HepG2 (cell line): ENCODE data around the gene AAMP. TPM values are rescaled to one million over a fixed set of nuclear protein-coding genes. Genes with fewer than 3 reads are reported as not detected.

Experiments used
- ATAC-seq: fragments of 200-7000 bp; cut with Tn5 transposase; 3 replicates; pipeline ENCODE4 v1.9.1; 2020; ENCODE audit warnings: mild to moderate bottlenecking, moderate library complexity
- BruUV-seq: library from RNA; stranded (reverse); fragments of 400-500 nt; replicated peaks from 2 replicates; lab custom pipeline; 2021; lab: Mats Ljungman, UMichigan
- CTCF ChIA-PET: fragments of 300-600 bp; formaldehyde crosslinking; extraction: SDS; loops from one replicate; lab custom pipeline; 2021; ENCODE audit warnings: low total read pairs, inconsistent platforms, low intra/inter-chr PET ratio; lab: Yijun Ruan, JAX
- POLR2A ChIA-PET: fragments of 350-600 bp; sonication (Branson Sonifier 250); formaldehyde crosslinking; loops from one replicate; lab custom pipeline; 2020; ENCODE audit warnings: antibody characterized with exemption, inconsistent platforms; lab: Yijun Ruan, JAX
- DNase-seq: peaks from one replicate; pipeline ENCODE4 v3.0.0-alpha.2; 2015; ENCODE audit warnings: low spot score
- FAIRE-seq: peaks from 3 replicates; lab custom pipeline; 2011; peaks lifted over from hg19 to GRCh38; lab: Jason Lieb, UNC
- H2AFZ ChIP-seq: one replicate; pipeline ENCODE4 v1.6.1; 2011; ENCODE audit warnings: low read length, inconsistent platforms
- H3K27ac ChIP-seq: fragments of 300-600 bp; 3 replicates; pipeline ENCODE4 v1.8.0; 2011; ENCODE audit warnings: mixed run types, mild to moderate bottlenecking, mixed read lengths, low read length, inconsistent platforms; ENCODE audit not compliant: insufficient read depth; ENCODE audit errors: extremely low read length
- H3K27me3 ChIP-seq, 2 experiments: fragments of 200-600 bp in 1 of 2; 2 replicates in 1 of 2; 3 replicates in 1 of 2; pipeline versions ENCODE4 v1.6.0 to v1.8.0; 2011; ENCODE audit warnings: low read length in 2 of 2, mild to moderate bottlenecking in 2 of 2, moderate library complexity in 2 of 2, inconsistent platforms in 1 of 2; ENCODE audit not compliant: insufficient read depth in 2 of 2, control insufficient read depth in 1 of 2
- H3K36me3 ChIP-seq, 2 experiments: fragments of 200-600 bp in 1 of 2; replicated peaks in 1 of 2; 2 replicates in 1 of 2; 3 replicates in 1 of 2; pipeline versions ENCODE4 v1.5.1 to v1.8.0; 2011; ENCODE audit warnings: low read length in 2 of 2, inconsistent platforms in 1 of 2; ENCODE audit not compliant: insufficient read depth in 2 of 2, control insufficient read depth in 1 of 2
- H3K4me1 ChIP-seq: 2 replicates; pipeline ENCODE4 v1.5.1; 2012; ENCODE audit warnings: low read length, inconsistent platforms; ENCODE audit not compliant: insufficient read depth
- H3K4me2 ChIP-seq: 2 replicates; pipeline ENCODE4 v1.6.0; 2011; ENCODE audit warnings: low read depth, low read length, inconsistent platforms
- H3K4me3 ChIP-seq, 3 experiments: fragments of 200-600 bp in 1 of 3; sonication (generic), shearing (Covaris generic) in 1 of 3; replicated peaks in 1 of 3; 2 replicates each; pipeline ENCODE4 v1.5.1; 2011 to 2016; ENCODE audit warnings: low read length in 3 of 3, inconsistent platforms in 2 of 3, low read depth in 2 of 3, mild to moderate bottlenecking in 2 of 3, control low read depth in 1 of 3, mixed read lengths in 1 of 3; ENCODE audit not compliant: insufficient read depth in 1 of 3
- H3K79me2 ChIP-seq: one replicate; pipeline ENCODE4 v1.6.1; 2011; ENCODE audit warnings: low read length, inconsistent platforms; ENCODE audit not compliant: insufficient read depth
- H3K9ac ChIP-seq: 2 replicates; pipeline ENCODE4 v1.6.0; 2011; ENCODE audit warnings: mild to moderate bottlenecking, low read depth, low read length, inconsistent platforms; ENCODE audit not compliant: insufficient read depth
- H3K9me3 ChIP-seq: 2 replicates; pipeline ENCODE4 v1.5.1; 2012; ENCODE audit warnings: mild to moderate bottlenecking, low read length
- H4K20me1 ChIP-seq: 2 replicates; pipeline ENCODE4 v1.6.0; 2011; ENCODE audit warnings: inconsistent platforms, mild to moderate bottlenecking, low read length, moderate library complexity; ENCODE audit not compliant: insufficient read depth
- FOXJ3 ChIP-seq: sonication (generic); formaldehyde crosslinking; IDR thresholded peaks from 2 replicates; pipeline ENCODE4 v1.4.0; 2020; ENCODE audit warnings: missing genetic modification reagents, mild to moderate bottlenecking, borderline replicate concordance
- ISL2 ChIP-seq: sonication (generic); formaldehyde crosslinking; IDR thresholded peaks from 2 replicates; pipeline ENCODE4 v1.5.0; 2020; ENCODE audit warnings: missing genetic modification reagents
- PTBP1 ChIP-seq: fragments of 200-400 bp; formaldehyde crosslinking; IDR thresholded peaks from 2 replicates; pipeline ENCODE4 v1.6.1; 2018; ENCODE audit warnings: low read length, low read depth; ENCODE audit not compliant: poor library complexity, severe bottlenecking
- RFXANK ChIP-seq: IDR thresholded peaks from 2 replicates; pipeline ENCODE4 v1.6.1; 2016
- SP140L ChIP-seq: sonication (generic); formaldehyde crosslinking; IDR thresholded peaks from 2 replicates; pipeline ENCODE4 v1.4.0; 2020; ENCODE audit warnings: missing genetic modification reagents, borderline replicate concordance
- TFDP1 ChIP-seq: IDR thresholded peaks from 2 replicates; pipeline ENCODE4 v1.6.1; 2016; ENCODE audit warnings: missing compliant biosample characterization, missing genetic modification reagents, borderline replicate concordance
- XBP1 ChIP-seq: sonication (generic); formaldehyde crosslinking; IDR thresholded peaks from 2 replicates; pipeline ENCODE4 v1.5.0; 2020; ENCODE audit warnings: missing genetic modification reagents
- ZBTB46 ChIP-seq: sonication (generic); formaldehyde crosslinking; IDR thresholded peaks from 2 replicates; pipeline ENCODE4 v1.4.0; 2020; ENCODE audit warnings: mild to moderate bottlenecking, missing genetic modification reagents, borderline replicate concordance
- ZNF792 ChIP-seq: IDR thresholded peaks from 2 replicates; pipeline ENCODE4 v1.6.1; 2016
- WGBS: methylation state at CpG from one replicate; pipeline ENCODE4 v1.1.6; 2017; ENCODE audit warnings: low lambda C conversion rate; 5-methylcytosine and 5-hydroxymethylcytosine counted together
- in situ Hi-C: cut with HindIII; loops from 2 replicates; pipeline ENCODE4 v1.10.0; 2017; ENCODE audit warnings: low pct_unique_long_range_greater_than_20kb; ENCODE audit not compliant: extremely low pct_ligation_motif_present
- intact Hi-C: fragments of 100-400 bp; cut with micrococcal nuclease; formaldehyde crosslinking; loops from one replicate; pipeline ENCODE4 v1.10.0; 2022; ENCODE audit not compliant: unreplicated experiment
- polyA plus RNA-seq, 8 experiments: library from polyadenylated mRNA; depleted of rRNA in 3 of 8; stranded (reverse) in 7 of 8; unstranded in 1 of 8; fragments of >200 nt; fragmentation: Illumina TruSeq in 4 of 8; extraction: Trizol in 4 of 8; gene quantifications; 2 replicates each; pipeline versions ENCODE4 v1.2.1 to v1.2.3, GENCODE V29; 2011 to 2016; ENCODE audit warnings: low read depth in 4 of 8, missing spikeins in 1 of 8, mixed read lengths in 1 of 8; ENCODE audit not compliant: insufficient read depth in 1 of 8
- total RNA-seq, 5 experiments: library from RNA; depleted of rRNA; stranded (reverse); fragments of >200 nt; fragmentation: Illumina TruSeq; extraction: Trizol; gene quantifications; 2 replicates each; pipeline ENCODE4 v1.2.3, GENCODE V29; 2016; ENCODE audit warnings: low read depth in 1 of 5
- TF ChIP-seq, protein P1 (sequence below): sonication (generic); formaldehyde crosslinking; IDR thresholded peaks from 2 replicates; pipeline ENCODE4 v1.8.0; 2022; ENCODE audit warnings: mild to moderate bottlenecking, missing genetic modification reagents; ENCODE audit not compliant: insufficient replicate concordance

The AAMP gene
- total and polyA plus RNA-seq, 2 of the 13 experiments (the other 11 are each of a cell fraction or from before 2014, with no cell fraction given), result 110 to 186 TPM

GRCh38 chr2:218221000-218221399 lies 48.9 kb downstream of the AAMP start:
- Histone ChIP-seq H3K4me3 (no peak overlapping the region), H3K27me3 (no peaks in the 10 kb centered on the region; a peak in 1 of 5 replicates), H3K4me1 (peaks cover 55% of the 10 kb centered on the region), H3K79me2 (peaks cover 79% of the 10 kb centered on the region), H4K20me1 (peaks cover 12% of the 10 kb centered on the region; the same call in 1 of the 2 replicates), H2AFZ (no peak overlapping the region), H3K36me3 (peaks cover 2 to 53% of the 10 kb centered on the region in 2 experiments), H3K27ac (no peak overlapping the region), H3K4me2 (no peak overlapping the region), H3K9me3 (no peaks in the 10 kb centered on the region), H3K9ac (no peak overlapping the region)
- in situ Hi-C loops (no loop called here), intact Hi-C loops (no loop called here)
- ChIA-PET CTCF (no interaction called here), POLR2A (interaction anchor here (1.1 kb wide), 1 partner anchor 23 kb away, joined by 3 read pairs; no protein-coding TSS in a partner anchor)
- no peak for ATAC-seq
- FAIRE-seq, result no peak
- DNase-seq, result no peak
- TF ChIP-seq ZBTB46 (CRISPR knock-in tag), result no peak
- TF ChIP-seq RFXANK (CRISPR knock-in tag), result no peak
- TF ChIP-seq, protein P1, sequence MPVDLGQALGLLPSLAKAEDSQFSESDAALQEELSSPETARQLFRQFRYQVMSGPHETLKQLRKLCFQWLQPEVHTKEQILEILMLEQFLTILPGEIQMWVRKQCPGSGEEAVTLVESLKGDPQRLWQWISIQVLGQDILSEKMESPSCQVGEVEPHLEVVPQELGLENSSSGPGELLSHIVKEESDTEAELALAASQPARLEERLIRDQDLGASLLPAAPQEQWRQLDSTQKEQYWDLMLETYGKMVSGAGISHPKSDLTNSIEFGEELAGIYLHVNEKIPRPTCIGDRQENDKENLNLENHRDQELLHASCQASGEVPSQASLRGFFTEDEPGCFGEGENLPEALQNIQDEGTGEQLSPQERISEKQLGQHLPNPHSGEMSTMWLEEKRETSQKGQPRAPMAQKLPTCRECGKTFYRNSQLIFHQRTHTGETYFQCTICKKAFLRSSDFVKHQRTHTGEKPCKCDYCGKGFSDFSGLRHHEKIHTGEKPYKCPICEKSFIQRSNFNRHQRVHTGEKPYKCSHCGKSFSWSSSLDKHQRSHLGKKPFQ (CRISPR knock-in tag), result no peak
- TF ChIP-seq TFDP1 (CRISPR knock-in tag), result no peak
- TF ChIP-seq XBP1 (CRISPR knock-in tag), result no peak
- TF ChIP-seq FOXJ3, result no peak
- TF ChIP-seq SP140L, result no peak
- no peak for TF ChIP-seq ZNF792
- TF ChIP-seq PTBP1, result no peak
- no peak for TF ChIP-seq ISL2
- WGBS, result 95% methylated on average over 5 of the region's 5 CpGs
- BruUV-seq, result no TSS peak
